H1 (cell line): ENCODE measurements around the gene TMEM178B. TPM values are rescaled to one million over a fixed set of nuclear protein-coding genes. Genes with fewer than 3 reads are reported as not detected.

Experiments
- BACH1 ChIP-seq: IDR thresholded peaks from 2 replicates; pipeline ENCODE4 v1.6.1; 2012; ENCODE audit warnings: low read length, improper control_type of control experiment
- JUN ChIP-seq: IDR thresholded peaks from 2 replicates; pipeline ENCODE4 v1.6.1; 2011; ENCODE audit warnings: low read depth, mild to moderate bottlenecking, improper control_type of control experiment, low read length
- NRF1 ChIP-seq: IDR thresholded peaks from 2 replicates; pipeline ENCODE4 v1.6.1; 2011; ENCODE audit warnings: mild to moderate bottlenecking, low read depth, low read length, improper control_type of control experiment
- RAD21 ChIP-seq, 2 experiments: IDR thresholded peaks in 1 of 2; conservative IDR thresholded peaks in 1 of 2; 2 replicates each; pipeline ENCODE4 v1.6.1; 2011; ENCODE audit warnings: low read depth in 2 of 2, low read length in 2 of 2, improper control_type of control experiment in 1 of 2, inconsistent platforms in 1 of 2, mild to moderate bottlenecking in 1 of 2, moderate library complexity in 1 of 2
- RFX5 ChIP-seq: IDR thresholded peaks from 2 replicates; pipeline ENCODE4 v1.6.1; 2011; ENCODE audit warnings: low read depth, low read length, improper control_type of control experiment, borderline replicate concordance
- SIN3A ChIP-seq, 2 experiments: IDR thresholded peaks in 1 of 2; conservative IDR thresholded peaks in 1 of 2; 2 replicates each; pipeline ENCODE4 v1.6.1; 2011 to 2012; ENCODE audit warnings: low read length in 2 of 2, improper control_type of control experiment in 1 of 2, low read depth in 1 of 2, mild to moderate bottlenecking in 1 of 2
- polyA plus RNA-seq, 7 experiments: library from polyadenylated mRNA; depleted of rRNA in 3 of 7; stranded (reverse) in 5 of 7; unstranded in 2 of 7; fragments of >200 nt in 5 of 7; fragments of 200-250 nt in 2 of 7; gene quantifications; 1 replicate in 5 of 7; 2 replicates in 1 of 7; 4 replicates in 1 of 7; pipeline versions ENCODE4 v1.2.1 to v1.2.3, GENCODE V29; 2011 to 2013; ENCODE audit warnings: missing spikeins in 2 of 7, mixed read lengths in 2 of 7
- total RNA-seq: library from RNA; stranded (reverse); fragmentation: NEBNext Ultra II Directional; extraction: Animal tissue kit (Norgen Biotek cat#: 25700); gene quantifications from 2 replicates; pipeline ENCODE4 v1.2.1, GENCODE V29; 2021
- TF ChIP-seq, protein P1 (sequence below): IDR thresholded peaks from 2 replicates; pipeline ENCODE4 v1.6.1; 2011; ENCODE audit warnings: low read depth, mild to moderate bottlenecking, low read length; ENCODE audit not compliant: insufficient read depth

The TMEM178B gene
- total and polyA plus RNA-seq, 2 of the 8 experiments (the other 6 are each of a cell fraction or from before 2014, with no cell fraction given), result 5.3 to 18.1 TPM

DNA sequence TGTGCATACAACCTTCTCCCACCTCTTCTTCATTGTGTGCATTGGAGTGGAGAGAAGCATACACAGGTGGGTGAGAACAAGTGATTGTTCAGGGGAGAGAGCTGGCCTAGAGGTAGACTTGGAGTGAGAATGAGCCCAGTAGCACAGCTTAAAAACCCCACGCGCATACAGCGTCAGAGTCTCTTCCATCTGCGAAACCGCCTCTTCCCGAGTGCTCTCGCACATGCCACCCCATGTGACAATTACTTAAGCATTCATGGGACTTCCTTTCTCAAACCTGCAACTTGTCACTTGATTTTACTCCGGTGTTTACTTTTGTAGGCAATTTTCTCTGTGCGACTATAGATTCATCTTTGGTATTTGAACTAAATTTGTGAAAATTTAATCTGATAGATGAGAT, 300.6 kb downstream of the TMEM178B start (continued):
- TF ChIP-seq, protein P1, sequence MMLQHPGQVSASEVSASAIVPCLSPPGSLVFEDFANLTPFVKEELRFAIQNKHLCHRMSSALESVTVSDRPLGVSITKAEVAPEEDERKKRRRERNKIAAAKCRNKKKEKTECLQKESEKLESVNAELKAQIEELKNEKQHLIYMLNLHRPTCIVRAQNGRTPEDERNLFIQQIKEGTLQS, result no peak
- TF ChIP-seq BACH1 (no peak), NRF1 (no peak), RAD21 (IDR thresholded peaks at IDR 0.05 in 1 of 2, conservative IDR thresholded peaks at IDR 0.05 in 1 of 2; ENCODE audit: low read depth in 2 of 2, low read length in 2 of 2) (no peak), RFX5 (no peak), SIN3A (conservative IDR thresholded peaks at IDR 0.05 in 1 of 2, IDR thresholded peaks at IDR 0.05 in 1 of 2; ENCODE audit: low read depth in 1 of 2, low read length in 2 of 2) (no peak), JUN (no peak)
